GM10266 (cell line): ENCODE results near the gene DPP10.

ENCODE experiments used
- DNase-seq: peaks from one replicate; pipeline ENCODE4 v3.0.0; 2012; ENCODE audit errors: extremely low spot score
- CTCF ChIP-seq: IDR thresholded peaks from 2 replicates; pipeline ENCODE4 v1.5.1; 2012; ENCODE audit warnings: mild to moderate bottlenecking, low read depth; ENCODE audit not compliant: control insufficient read depth, insufficient read depth; ENCODE audit errors: missing control alignments

Gene DPP10

GRCh38 chr2:114579542-114579941, 137.1 kb downstream of the DPP10 start:
- no peak for DNase-seq
- TF ChIP-seq CTCF: no peak

GRCh38 chr2:114580691-114581090, 138.2 kb downstream of the DPP10 start:
- no peak for TF ChIP-seq CTCF
- no peak for DNase-seq

GRCh38 chr2:114598329-114598728, 155.9 kb downstream of the DPP10 start:
- no peak for TF ChIP-seq CTCF
- no peak for DNase-seq

- DNase-seq: no peak
- no peak for TF ChIP-seq CTCF
Measured at GRCh38 chr2:114609203-114609602, 166.8 kb downstream of the DPP10 start.

- DNase-seq: no peak
- no peak for TF ChIP-seq CTCF
Measured at GRCh38 chr2:114609801-114610200, 167.4 kb downstream of the DPP10 start.

- no peak for DNase-seq
Measured at GRCh38 chr2:114610677-114611076, 168.2 kb downstream of the DPP10 start.

GRCh38 chr2:114614592-114614991, 172.2 kb downstream of the DPP10 start:
- TF ChIP-seq CTCF: no peak
- DNase-seq: no peak

More at GRCh38 chr2:114610677-114611076, 168.2 kb downstream of the DPP10 start:
- no peak for TF ChIP-seq CTCF
